Kidney epithelial cell (primary cell): ENCODE data around the gene FGFR3. TPM values are rescaled to one million over a fixed set of nuclear protein-coding genes. Genes with fewer than 3 reads are reported as not detected.

ENCODE experiments used
- DNase-seq: peaks from one replicate; pipeline ENCODE4 v3.0.0-alpha.2; 2010; ENCODE audit warnings: low read depth
- H3K27me3 ChIP-seq: 2 replicates; pipeline ENCODE4 v1.6.0; 2011; ENCODE audit warnings: low read length; ENCODE audit not compliant: control insufficient read depth, insufficient read depth
- H3K36me3 ChIP-seq: 2 replicates; pipeline ENCODE4 v1.5.1; 2011; ENCODE audit warnings: low read length; ENCODE audit not compliant: control insufficient read depth, insufficient read depth
- H3K4me3 ChIP-seq: 2 replicates; pipeline ENCODE4 v1.5.1; 2011; ENCODE audit warnings: low read depth, mild to moderate bottlenecking, control low read depth, low read length
- CTCF ChIP-seq: IDR thresholded peaks from 2 replicates; pipeline ENCODE4 v1.5.1; 2011; ENCODE audit warnings: mild to moderate bottlenecking, moderate library complexity, low read length, control low read depth, inconsistent platforms; ENCODE audit not compliant: insufficient read depth, poor library complexity, severe bottlenecking
- total RNA-seq: library from RNA; depleted of rRNA; stranded (reverse); fragments of >200 nt; gene quantifications from 2 replicates; pipeline ENCODE4 v1.2.3, GENCODE V29; 2015

FGFR3 gene
- total RNA-seq, 1 donor from 2014 or later, result 3.2 TPM

GRCh38 chr4:1765409-1766072, 27.6 kb upstream of the FGFR3 start:
- no peak for DNase-seq
- H3K36me3 ChIP-seq, result no peaks in the 10 kb centered on the region
- H3K4me3 ChIP-seq, result no peak overlapping the region
- TF ChIP-seq CTCF, result no peak
- peaks cover 22% of the 10 kb centered on the region for H3K27me3 ChIP-seq

GRCh38 chr4:1766106-1767060, 26.7 kb upstream of the FGFR3 start:
- Histone ChIP-seq H3K27me3 (peaks cover 28% of the 10 kb centered on the region), H3K4me3 (no peak overlapping the region), H3K36me3 (no peaks in the 10 kb centered on the region)
- no peak for TF ChIP-seq CTCF
- DNase-seq, result no peak

- TF ChIP-seq CTCF, result no peak
- Histone ChIP-seq H3K4me3 (peak overlapping the region; percentile 4), H3K27me3 (peaks cover 32% of the 10 kb centered on the region), H3K36me3 (no peaks in the 10 kb centered on the region)
- no peak for DNase-seq
Measured at GRCh38 chr4:1767061-1767769, 25.9 kb upstream of the FGFR3 start.

DNA sequence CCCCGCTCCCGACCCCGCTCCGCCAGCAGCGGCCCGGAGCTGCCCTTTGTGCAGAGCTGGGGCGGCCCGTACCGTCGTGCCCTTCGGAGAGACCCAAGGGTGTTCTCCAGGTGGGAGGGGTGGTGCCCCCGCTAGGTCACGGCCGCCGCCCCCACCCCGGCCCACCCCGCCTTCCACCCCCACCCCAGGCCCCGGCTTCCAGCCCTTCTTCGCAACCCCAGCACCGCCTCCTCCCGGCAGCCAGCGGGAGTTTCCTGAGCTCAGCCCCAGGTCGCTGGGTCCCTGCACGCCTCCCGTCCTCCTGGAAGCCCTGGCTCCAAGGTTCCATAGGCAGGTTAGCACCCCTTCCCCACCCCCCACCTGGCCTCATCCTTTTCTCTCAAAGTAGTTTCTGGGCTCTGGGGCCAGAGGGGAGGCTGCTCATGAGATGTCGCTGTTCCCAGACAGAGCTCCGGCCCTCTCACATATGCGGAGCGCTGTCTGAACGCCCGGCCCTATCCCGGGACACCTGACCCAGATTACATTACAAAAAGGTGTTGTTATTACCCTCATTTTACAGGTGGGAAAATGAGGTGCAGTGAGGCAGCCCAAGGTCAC, 25.2 kb upstream of the FGFR3 start:
- Histone ChIP-seq H3K36me3 (no peaks in the 10 kb centered on the region), H3K4me3 (peak overlapping the region; percentile 4), H3K27me3 (peaks cover 34% of the 10 kb centered on the region)
- peak; percentile 55 for TF ChIP-seq CTCF
- DNase-seq, result no peak

DNA sequence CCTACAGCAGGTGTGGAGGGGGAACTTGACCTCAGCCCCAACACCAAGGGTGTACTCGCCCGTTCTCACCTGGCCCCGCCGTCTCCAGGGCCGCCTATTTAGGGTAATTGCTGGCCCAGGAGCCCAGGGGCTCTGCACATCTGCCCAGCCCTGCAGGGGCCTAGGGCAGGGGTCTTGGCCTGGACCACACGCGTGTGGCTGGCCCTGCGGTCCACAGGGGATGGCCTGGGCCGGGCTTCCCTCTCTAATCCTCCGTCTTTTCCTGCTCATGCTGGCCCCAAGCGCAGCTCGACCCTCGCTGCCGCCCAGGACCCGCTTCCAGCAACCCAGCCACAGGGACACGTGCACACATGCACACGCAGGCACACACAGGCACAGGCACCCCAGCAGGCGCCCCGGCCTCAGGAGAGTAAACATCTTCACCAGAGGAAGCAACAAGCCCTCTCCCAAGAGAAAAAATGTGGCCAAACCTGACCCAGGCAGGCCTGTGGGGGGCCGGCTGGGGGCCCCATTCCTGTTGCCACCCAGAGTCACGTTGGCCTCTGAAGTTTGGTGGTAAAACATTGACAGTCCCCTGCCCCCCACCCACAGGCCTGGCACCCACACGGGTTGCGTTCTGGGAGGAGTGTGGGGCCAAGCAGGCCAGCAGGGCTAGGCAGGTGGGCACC, 24.6 kb upstream of the FGFR3 start:
- peaks cover 32% of the 10 kb centered on the region for H3K27me3 ChIP-seq
- DNase-seq, result no peak
- TF ChIP-seq CTCF, result no peak
- H3K4me3 ChIP-seq, result no peak overlapping the region
- no peaks in the 10 kb centered on the region for H3K36me3 ChIP-seq
